ENCODE measurements around the gene STK31. TPM values are rescaled to one million over a fixed set of nuclear protein-coding genes. Genes with fewer than 3 reads are reported as not detected.

The STK31 gene, protein sequence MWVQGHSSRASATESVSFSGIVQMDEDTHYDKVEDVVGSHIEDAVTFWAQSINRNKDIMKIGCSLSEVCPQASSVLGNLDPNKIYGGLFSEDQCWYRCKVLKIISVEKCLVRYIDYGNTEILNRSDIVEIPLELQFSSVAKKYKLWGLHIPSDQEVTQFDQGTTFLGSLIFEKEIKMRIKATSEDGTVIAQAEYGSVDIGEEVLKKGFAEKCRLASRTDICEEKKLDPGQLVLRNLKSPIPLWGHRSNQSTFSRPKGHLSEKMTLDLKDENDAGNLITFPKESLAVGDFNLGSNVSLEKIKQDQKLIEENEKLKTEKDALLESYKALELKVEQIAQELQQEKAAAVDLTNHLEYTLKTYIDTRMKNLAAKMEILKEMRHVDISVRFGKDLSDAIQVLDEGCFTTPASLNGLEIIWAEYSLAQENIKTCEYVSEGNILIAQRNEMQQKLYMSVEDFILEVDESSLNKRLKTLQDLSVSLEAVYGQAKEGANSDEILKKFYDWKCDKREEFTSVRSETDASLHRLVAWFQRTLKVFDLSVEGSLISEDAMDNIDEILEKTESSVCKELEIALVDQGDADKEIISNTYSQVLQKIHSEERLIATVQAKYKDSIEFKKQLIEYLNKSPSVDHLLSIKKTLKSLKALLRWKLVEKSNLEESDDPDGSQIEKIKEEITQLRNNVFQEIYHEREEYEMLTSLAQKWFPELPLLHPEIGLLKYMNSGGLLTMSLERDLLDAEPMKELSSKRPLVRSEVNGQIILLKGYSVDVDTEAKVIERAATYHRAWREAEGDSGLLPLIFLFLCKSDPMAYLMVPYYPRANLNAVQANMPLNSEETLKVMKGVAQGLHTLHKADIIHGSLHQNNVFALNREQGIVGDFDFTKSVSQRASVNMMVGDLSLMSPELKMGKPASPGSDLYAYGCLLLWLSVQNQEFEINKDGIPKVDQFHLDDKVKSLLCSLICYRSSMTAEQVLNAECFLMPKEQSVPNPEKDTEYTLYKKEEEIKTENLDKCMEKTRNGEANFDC
- not detected for total RNA-seq
- long read RNA-seq = 0 reads

DNA sequence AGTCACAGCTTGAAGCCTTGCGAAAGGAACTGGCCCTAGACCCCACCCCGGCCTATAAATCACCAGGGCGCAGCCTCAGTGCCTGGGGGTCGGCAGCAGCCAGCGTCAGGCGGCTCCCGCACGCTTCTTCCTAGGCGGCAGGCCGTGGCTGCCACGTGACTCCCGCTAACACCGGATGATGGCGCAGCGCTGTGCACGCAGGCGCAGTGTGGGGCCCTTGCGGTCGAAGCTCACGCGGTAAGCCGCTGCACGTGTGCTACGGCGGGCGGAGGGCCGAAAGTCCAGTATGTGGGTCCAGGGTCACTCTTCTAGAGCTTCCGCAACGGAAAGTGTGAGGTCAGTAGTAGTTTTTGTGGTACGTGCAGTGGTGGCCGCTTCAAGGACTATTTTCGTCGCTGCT, at the start of gene STK31:
Gene STK31, plus strand, starts transcription at position 220 of the 400 bp plus-strand sequence. Its CDS starts 67 bp downstream, at position 287.
- Histone ChIP-seq H3K9me3 (replicated peaks) (peaks cover 15% of the 10 kb centered on the region), H3K4me3 (no peak within 1 kb of the TSS), H3K36me3 (peaks cover 10% of the 10 kb centered on the region), H3K27ac (replicated peaks) (no peak within 1 kb of the TSS), H3K4me1 (no peaks in the 10 kb centered on the region), H3K27me3 (ENCODE audit: low read depth) (no peaks in the 10 kb centered on the region)
- intact Hi-C loops (cut with micrococcal nuclease) = loop anchor here (5.0 kb wide), 1 partner anchor 163 kb away; no protein-coding TSS in a partner anchor
- DNase-seq = no peak
- TF ChIP-seq, protein P1, sequence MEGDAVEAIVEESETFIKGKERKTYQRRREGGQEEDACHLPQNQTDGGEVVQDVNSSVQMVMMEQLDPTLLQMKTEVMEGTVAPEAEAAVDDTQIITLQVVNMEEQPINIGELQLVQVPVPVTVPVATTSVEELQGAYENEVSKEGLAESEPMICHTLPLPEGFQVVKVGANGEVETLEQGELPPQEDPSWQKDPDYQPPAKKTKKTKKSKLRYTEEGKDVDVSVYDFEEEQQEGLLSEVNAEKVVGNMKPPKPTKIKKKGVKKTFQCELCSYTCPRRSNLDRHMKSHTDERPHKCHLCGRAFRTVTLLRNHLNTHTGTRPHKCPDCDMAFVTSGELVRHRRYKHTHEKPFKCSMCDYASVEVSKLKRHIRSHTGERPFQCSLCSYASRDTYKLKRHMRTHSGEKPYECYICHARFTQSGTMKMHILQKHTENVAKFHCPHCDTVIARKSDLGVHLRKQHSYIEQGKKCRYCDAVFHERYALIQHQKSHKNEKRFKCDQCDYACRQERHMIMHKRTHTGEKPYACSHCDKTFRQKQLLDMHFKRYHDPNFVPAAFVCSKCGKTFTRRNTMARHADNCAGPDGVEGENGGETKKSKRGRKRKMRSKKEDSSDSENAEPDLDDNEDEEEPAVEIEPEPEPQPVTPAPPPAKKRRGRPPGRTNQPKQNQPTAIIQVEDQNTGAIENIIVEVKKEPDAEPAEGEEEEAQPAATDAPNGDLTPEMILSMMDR (IDR thresholded peaks at IDR 0.05; ENCODE audit: borderline replicate concordance) = no peak

DNA sequence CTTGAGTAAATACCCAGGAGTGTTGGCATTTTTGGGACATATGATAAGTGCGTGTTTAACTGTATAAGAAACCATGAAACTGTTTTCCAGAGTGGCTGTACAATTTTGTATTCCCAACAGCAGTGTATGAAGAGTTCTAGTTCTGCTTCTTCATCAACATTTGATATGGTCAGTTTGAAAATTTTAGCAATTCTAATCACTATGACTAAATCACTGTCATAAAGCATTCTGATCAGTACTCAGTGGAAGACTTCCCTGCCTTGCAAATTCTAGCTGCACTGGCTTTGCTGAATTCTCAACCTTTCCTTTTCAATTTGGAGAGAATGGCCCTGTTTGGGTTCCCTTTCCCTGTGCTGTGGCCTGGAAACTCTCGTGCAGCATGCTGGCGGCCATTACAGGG, 48.6 kb upstream of the STK31 start:
- H3K4me3 ChIP-seq = no peak overlapping the region
- H3K4me1 ChIP-seq = no peaks in the 10 kb centered on the region
- no peaks in the 10 kb centered on the region for H3K27me3 ChIP-seq (ENCODE audit: low read depth)
- peaks cover 14% of the 10 kb centered on the region for H3K9me3 ChIP-seq (replicated peaks)
- no peaks in the 10 kb centered on the region for H3K36me3 ChIP-seq
- no peak for DNase-seq
- TF ChIP-seq, protein P1 (IDR thresholded peaks at IDR 0.05; ENCODE audit: borderline replicate concordance) = no peak
- no peak overlapping the region for H3K27ac ChIP-seq (replicated peaks)
- intact Hi-C loops (cut with micrococcal nuclease) = no loop called here

DNA sequence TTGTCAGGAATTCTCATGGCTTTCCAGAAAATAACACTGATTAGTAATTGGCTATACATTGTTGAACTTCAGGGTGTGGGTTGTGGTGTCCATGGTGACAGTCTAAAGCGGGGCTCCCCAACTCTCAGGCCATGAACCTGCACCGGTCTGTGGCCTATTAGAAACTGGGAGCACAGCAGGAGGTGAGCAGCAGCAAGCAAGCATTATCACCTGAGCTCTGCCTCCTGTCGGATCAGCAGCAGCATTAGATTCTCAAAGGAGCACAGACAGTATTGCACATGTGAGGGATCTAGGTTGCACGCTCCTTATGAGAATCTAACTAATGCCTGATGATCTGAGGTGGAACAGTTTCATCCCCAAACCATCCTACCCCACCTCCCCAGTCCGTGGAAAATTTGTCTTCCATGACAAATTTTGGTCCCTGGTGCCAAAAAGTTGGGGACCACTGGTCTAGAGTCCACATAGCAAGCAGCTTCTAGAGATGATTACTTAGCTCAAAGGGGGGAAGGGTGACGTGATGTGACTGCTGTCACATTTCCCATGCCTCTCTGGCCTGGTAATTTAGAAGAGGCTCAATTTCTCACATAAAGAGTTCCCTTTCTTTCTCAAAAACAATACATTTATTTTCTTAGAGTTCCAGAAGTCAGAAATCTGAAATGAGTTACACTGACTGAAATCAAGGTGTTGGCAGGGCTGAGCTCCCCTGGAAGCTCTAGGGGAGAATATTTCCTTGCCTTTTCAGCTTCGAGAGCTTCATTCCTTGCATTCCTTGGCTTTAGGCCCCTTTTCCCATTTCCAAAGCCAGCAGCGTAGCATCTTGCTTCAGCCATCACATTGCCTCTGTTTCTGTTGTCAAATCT, 47.7 kb upstream of the STK31 start:
- no peak overlapping the region for H3K27ac ChIP-seq (replicated peaks)
- H3K9me3 ChIP-seq (replicated peaks) = peaks cover 14% of the 10 kb centered on the region
- no peaks in the 10 kb centered on the region for H3K4me1 ChIP-seq
- no peak overlapping the region for H3K4me3 ChIP-seq
- no peak for DNase-seq
- no peaks in the 10 kb centered on the region for H3K36me3 ChIP-seq
- TF ChIP-seq, protein P1 (IDR thresholded peaks at IDR 0.05; ENCODE audit: borderline replicate concordance) = no peak
- H3K27me3 ChIP-seq (ENCODE audit: low read depth) = no peaks in the 10 kb centered on the region
- intact Hi-C loops (cut with micrococcal nuclease) = no loop called here

DNA sequence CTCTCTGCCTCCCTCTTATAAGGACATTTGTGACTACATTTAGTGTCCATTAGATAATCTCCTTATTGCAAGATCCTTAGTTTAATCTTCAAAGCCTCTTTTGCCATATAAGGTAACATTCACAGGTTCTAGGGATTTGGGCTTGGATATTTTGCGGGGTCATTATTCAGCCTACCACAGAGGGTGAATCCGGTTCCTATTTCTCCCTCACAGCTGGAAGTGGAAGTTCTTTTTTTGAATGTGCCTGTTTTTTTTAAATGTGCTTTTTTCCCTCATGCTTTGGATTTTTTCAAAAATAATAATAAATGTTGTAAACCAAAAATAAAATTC, 47.1 kb upstream of the STK31 start:
- no peak for DNase-seq
- no peaks in the 10 kb centered on the region for H3K4me1 ChIP-seq

More for the DNA sequence above, 47.1 kb upstream of the STK31 start:
- H3K27ac ChIP-seq (replicated peaks) = no peak overlapping the region
- peaks cover 14% of the 10 kb centered on the region for H3K9me3 ChIP-seq (replicated peaks)
- H3K27me3 ChIP-seq (ENCODE audit: low read depth) = no peaks in the 10 kb centered on the region
- TF ChIP-seq, protein P1 (IDR thresholded peaks at IDR 0.05; ENCODE audit: borderline replicate concordance) = no peak
- H3K36me3 ChIP-seq = no peaks in the 10 kb centered on the region
- intact Hi-C loops (cut with micrococcal nuclease) = no loop called here
- no peak overlapping the region for H3K4me3 ChIP-seq
